Stimulated activated CD8-positive, alpha-beta memory T cell treated with anti-CD3 and anti-CD28 coated beads, Interleukin-2, amount 100 ng/mL, for 1 hour (primary cell): ENCODE data around the gene FOXJ3.
"Not testable (repeated sequence)": the region's sequence is repeated elsewhere in the genome, so short reads cannot be mapped to it uniquely, and the experiment has no call there.

ENCODE experiments used
- DNase-seq, 2 donors: peaks; one replicate each; pipeline ENCODE4 v3.0.0-alpha.2; 2020; ENCODE audit warnings: low read depth in 2 of 2

The FOXJ3 gene

GRCh38 chr1:42251042-42251441, 84.0 kb downstream of the FOXJ3 start:
- no peak for DNase-seq

- no peak for DNase-seq
Measured at GRCh38 chr1:42250164-42250563, 84.9 kb downstream of the FOXJ3 start.

GRCh38 chr1:42240966-42241755, 93.9 kb downstream of the FOXJ3 start:
- no peak for DNase-seq

- DNase-seq: no peak
Measured at GRCh38 chr1:42239555-42239954, 95.5 kb downstream of the FOXJ3 start.

- no peak for DNase-seq
Measured at GRCh38 chr1:42239041-42239440, 96.0 kb downstream of the FOXJ3 start.

- no peak for DNase-seq
Measured at GRCh38 chr1:42231253-42231652, 103.8 kb downstream of the FOXJ3 start.

- no peak for DNase-seq
Measured at GRCh38 chr1:42228938-42229337, 106.1 kb downstream of the FOXJ3 start.

GRCh38 chr1:42223036-42223435, 112.0 kb downstream of the FOXJ3 start:
- DNase-seq: no peak

GRCh38 chr1:42221952-42222606, 113.0 kb downstream of the FOXJ3 start:
- no peak for DNase-seq

GRCh38 chr1:42221456-42221855, 113.6 kb downstream of the FOXJ3 start:
- DNase-seq: no peak

- no peak for DNase-seq
Measured at GRCh38 chr1:42219627-42220026, 115.4 kb downstream of the FOXJ3 start.

- no peak for DNase-seq
Measured at GRCh38 chr1:42214447-42214871, 120.6 kb downstream of the FOXJ3 start.

GRCh38 chr1:42211224-42211623, 123.8 kb downstream of the FOXJ3 start:
- no peak for DNase-seq

GRCh38 chr1:42210421-42211133, 124.5 kb downstream of the FOXJ3 start:
- DNase-seq: no peak

- DNase-seq: no peak
Measured at GRCh38 chr1:42209526-42210251, 125.3 kb downstream of the FOXJ3 start.

GRCh38 chr1:42206930-42207329, 128.1 kb downstream of the FOXJ3 start:
- not testable (repeated sequence) for DNase-seq

GRCh38 chr1:42206164-42206563, 128.9 kb downstream of the FOXJ3 start:
- no peak for DNase-seq

- DNase-seq: no peak
Measured at GRCh38 chr1:42201986-42202385, 133.0 kb downstream of the FOXJ3 start.

GRCh38 chr1:42198251-42198650, 136.8 kb downstream of the FOXJ3 start:
- no peak for DNase-seq

- no peak for DNase-seq
Measured at GRCh38 chr1:42195841-42196240, 139.2 kb downstream of the FOXJ3 start.

- DNase-seq: no peak
Measured at GRCh38 chr1:42192106-42192505, 142.9 kb downstream of the FOXJ3 start.

GRCh38 chr1:42191319-42191718, 143.7 kb downstream of the FOXJ3 start:
- no peak for DNase-seq
